PC-3 (cell line): ENCODE measurements around the gene TMEM204. TPM values are rescaled to one million over a fixed set of nuclear protein-coding genes. Genes with fewer than 3 reads are reported as not detected.

Source experiments
- ATAC-seq: fragments of 200-7000 bp; cut with Tn5 transposase; 2 replicates; pipeline ENCODE4 v1.9.1; 2020; ENCODE audit warnings: mild to moderate bottlenecking, moderate library complexity
- BruUV-seq: library from RNA; stranded (reverse); fragments of 400-500 nt; replicated peaks from 2 replicates; lab custom pipeline; 2021; lab: Mats Ljungman, UMichigan
- CTCF ChIA-PET: fragments of 300-600 bp; sonication (Branson Sonifier 250); formaldehyde crosslinking; loops from one replicate; lab custom pipeline; 2022; ENCODE audit warnings: antibody characterized with exemption; lab: Charles Lee
- POLR2A ChIA-PET: fragments of 300-600 bp; sonication (Branson Sonifier 250); formaldehyde crosslinking; loops from one replicate; lab custom pipeline; 2022; ENCODE audit warnings: antibody characterized with exemption; ENCODE audit not compliant: unreplicated experiment; lab: Charles Lee
- DNase-seq: peaks from one replicate; pipeline ENCODE4 v3.0.0-alpha.2; 2015
- H2AFZ ChIP-seq: fragments of 300-600 bp; sonication (generic); 2 replicates; pipeline ENCODE4 v1.6.0; 2016; ENCODE audit warnings: antibody characterized with exemption, low read length
- H3F3A ChIP-seq: fragments of 300-600 bp; sonication (generic); one replicate; pipeline ENCODE4 v1.6.0; 2017; ENCODE audit warnings: antibody characterized with exemption, low read length, control low read depth, mild to moderate bottlenecking; ENCODE audit not compliant: unreplicated experiment
- H3K27ac ChIP-seq: fragments of 300-600 bp; sonication (generic); 2 replicates; pipeline ENCODE4 v1.5.1; 2016; ENCODE audit warnings: mild to moderate bottlenecking, low read length
- H3K27me3 ChIP-seq: fragments of 300-600 bp; sonication (generic); 2 replicates; pipeline ENCODE4 v1.6.1; 2016; ENCODE audit warnings: low read length, mixed read lengths
- H3K36me3 ChIP-seq: fragments of 300-600 bp; sonication (generic); 2 replicates; pipeline ENCODE4 v1.6.1; 2016; ENCODE audit warnings: low read depth, mixed run types, low read length, mixed read lengths
- H3K4me1 ChIP-seq: fragments of 300-600 bp; sonication (generic); 2 replicates; pipeline ENCODE4 v1.5.1; 2016; ENCODE audit warnings: low read length; ENCODE audit not compliant: insufficient read depth
- H3K4me2 ChIP-seq: fragments of 300-600 bp; sonication (generic); 2 replicates; pipeline ENCODE4 v1.6.0; 2016; ENCODE audit warnings: low read length
- H3K4me3 ChIP-seq: fragments of 300-600 bp; sonication (generic); 2 replicates; pipeline ENCODE4 v1.5.1; 2016; ENCODE audit warnings: mild to moderate bottlenecking, low read length, mixed read lengths
- H3K79me2 ChIP-seq: fragments of 300-600 bp; sonication (generic); 2 replicates; pipeline ENCODE4 v1.6.1; 2017; ENCODE audit warnings: low read length, mixed read lengths
- H3K9ac ChIP-seq: fragments of 300-600 bp; sonication (generic); 2 replicates; pipeline ENCODE4 v1.6.0; 2016; ENCODE audit warnings: mild to moderate bottlenecking, low read length
- H3K9me2 ChIP-seq: fragments of 300-600 bp; sonication (generic); replicated peaks from 2 replicates; pipeline ENCODE4 v1.6.1; 2016; ENCODE audit warnings: mixed run types, low read length, mixed read lengths
- H3K9me3 ChIP-seq: fragments of 300-600 bp; sonication (generic); 2 replicates; pipeline ENCODE4 v1.6.1; 2016; ENCODE audit warnings: low read length, mixed read lengths
- H4K20me1 ChIP-seq: fragments of 300-600 bp; sonication (generic); 2 replicates; pipeline ENCODE4 v1.6.1; 2016; ENCODE audit warnings: low read length, mixed read lengths
- CTCF ChIP-seq: fragments of 300-600 bp; sonication (generic); conservative IDR thresholded peaks from 2 replicates; pipeline ENCODE4 v1.5.1; 2017; ENCODE audit warnings: antibody characterized with exemption, low read depth, mild to moderate bottlenecking, low read length
- EZH2 ChIP-seq: fragments of 300-600 bp; sonication (generic); IDR thresholded peaks from one replicate; pipeline ENCODE4 v1.6.1; 2017; ENCODE audit warnings: antibody characterized with exemption, mild to moderate bottlenecking, low read length; ENCODE audit not compliant: unreplicated experiment
- EZH2phosphoT487 ChIP-seq: fragments of 300-600 bp; sonication (generic); IDR thresholded peaks from 2 replicates; pipeline ENCODE4 v1.6.1; 2018; ENCODE audit warnings: mild to moderate bottlenecking, antibody characterized with exemption, low read length, borderline replicate concordance
- intact Hi-C: fragments of 100-400 bp; cut with micrococcal nuclease; formaldehyde crosslinking; loops from 2 replicates; pipeline ENCODE4 v1.9.0; 2023
- total RNA-seq: library from RNA; depleted of rRNA; stranded (reverse); fragments of >200 nt; gene quantifications from 2 replicates; pipeline ENCODE4 v1.2.3, GENCODE V29; 2014

Gene TMEM204
- total RNA-seq, 1 experiment from 2014 or later, result not detected

DNA sequence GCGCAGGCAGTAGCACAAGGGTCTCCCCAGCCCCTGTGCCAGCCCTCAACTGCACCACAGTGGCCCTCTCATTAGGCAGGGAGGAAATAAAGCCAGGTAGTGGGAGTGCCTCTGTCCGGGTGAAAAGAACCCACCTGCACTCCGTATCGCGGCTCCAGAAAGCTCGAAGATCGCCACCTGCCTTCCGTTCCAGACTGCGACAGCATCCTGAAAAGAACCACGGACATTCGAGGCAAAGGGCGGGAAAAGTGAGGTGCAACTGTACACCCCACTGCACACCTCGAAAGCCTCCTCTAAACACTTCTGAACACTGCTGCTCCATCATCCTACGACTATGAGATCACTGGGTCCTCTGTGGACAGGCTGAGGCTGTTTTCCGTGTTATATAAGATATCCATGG is 49.7 kb downstream of the TMEM204 start:
- no peak for ATAC-seq

GRCh38 chr16:1584926-1585484 is 51.5 kb downstream of the TMEM204 start:
- Histone ChIP-seq H3F3A (no peaks in the 10 kb centered on the region), H3K9me2 (no peaks in the 10 kb centered on the region), H3K27me3 (no peaks in the 10 kb centered on the region), H2AFZ (no peak overlapping the region), H3K27ac (no peak overlapping the region), H3K9ac (no peak overlapping the region), H3K36me3 (no peaks in the 10 kb centered on the region), H3K4me1 (no peaks in the 10 kb centered on the region; the same call in 1 of the 2 replicates), H3K4me3 (no peak overlapping the region), H4K20me1 (no peaks in the 10 kb centered on the region), H3K79me2 (no peaks in the 10 kb centered on the region), H3K4me2 (no peak overlapping the region), H3K9me3 (no peaks in the 10 kb centered on the region)
- ChIA-PET CTCF (interaction anchor here (0.6 kb wide), 1 partner anchor 140 kb away, joined by 3 read pairs; no protein-coding TSS in a partner anchor), POLR2A (no interaction called here)
- DNase-seq (no peak), ATAC-seq (no peak)
- intact Hi-C loops, result no loop called here
- BruUV-seq, result no TSS peak
- TF ChIP-seq EZH2, result no peak
- TF ChIP-seq EZH2phosphoT487, result no peak
- no peak for TF ChIP-seq CTCF

More for the DNA sequence above, 49.7 kb downstream of the TMEM204 start:
- CTCF ChIA-PET, result no interaction called here
- Histone ChIP-seq H3K9me2 (no peaks in the 10 kb centered on the region), H3K9me3 (no peaks in the 10 kb centered on the region), H3K27me3 (no peaks in the 10 kb centered on the region), H2AFZ (no peak overlapping the region), H3K9ac (no peak overlapping the region), H3K4me3 (no peak overlapping the region), H3K4me2 (no peak overlapping the region), H3K27ac (no peak overlapping the region), H3F3A (no peaks in the 10 kb centered on the region), H3K36me3 (no peaks in the 10 kb centered on the region), H3K4me1 (no peaks in the 10 kb centered on the region; the same call in 1 of the 2 replicates), H4K20me1 (no peaks in the 10 kb centered on the region), H3K79me2 (no peaks in the 10 kb centered on the region)
- TF ChIP-seq CTCF (no peak), EZH2phosphoT487 (no peak), EZH2 (no peak)
- no TSS peak for BruUV-seq
- intact Hi-C loops, result no loop called here
- DNase-seq, result no peak
- POLR2A ChIA-PET, result no interaction called here

- no peak for ATAC-seq
- Histone ChIP-seq H3K9me3 (no peaks in the 10 kb centered on the region), H3K27ac (no peak overlapping the region), H3K36me3 (no peaks in the 10 kb centered on the region), H3F3A (no peaks in the 10 kb centered on the region), H3K79me2 (no peaks in the 10 kb centered on the region), H4K20me1 (no peaks in the 10 kb centered on the region), H3K27me3 (no peaks in the 10 kb centered on the region), H3K9me2 (no peaks in the 10 kb centered on the region), H3K9ac (no peak overlapping the region), H3K4me1 (no peaks in the 10 kb centered on the region), H2AFZ (no peak overlapping the region), H3K4me2 (no peak overlapping the region), H3K4me3 (no peak overlapping the region)
- BruUV-seq, result no TSS peak
- TF ChIP-seq EZH2phosphoT487 (no peak), EZH2 (no peak), CTCF (no peak)
- ChIA-PET CTCF (no interaction called here), POLR2A (no interaction called here)
- intact Hi-C loops, result no loop called here
- DNase-seq, result no peak
Measured at GRCh38 chr16:1590366-1590765, 56.9 kb downstream of the TMEM204 start.
